ENCODE results near the gene TMEM86B.

DNA sequence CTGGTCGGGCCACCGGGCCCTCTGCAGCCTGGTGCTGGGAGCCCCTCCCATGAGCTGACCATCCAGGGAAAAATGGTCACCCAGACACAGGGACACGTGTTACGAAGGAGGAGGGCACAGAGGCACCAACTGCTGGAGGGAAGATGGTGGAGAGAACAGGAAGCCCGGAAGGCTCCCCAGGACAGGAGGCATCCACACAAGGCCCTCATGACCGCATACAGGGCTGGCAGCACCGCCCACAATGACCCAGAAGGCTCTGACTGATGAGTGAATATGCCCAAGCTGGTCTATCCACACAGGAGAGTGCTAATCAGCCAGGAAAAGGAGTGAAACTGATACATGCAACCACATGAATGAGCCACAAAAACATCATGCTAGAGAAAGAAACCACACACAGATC, 14.0 kb upstream of the TMEM86B start:
- TF ChIP-seq, protein P1, sequence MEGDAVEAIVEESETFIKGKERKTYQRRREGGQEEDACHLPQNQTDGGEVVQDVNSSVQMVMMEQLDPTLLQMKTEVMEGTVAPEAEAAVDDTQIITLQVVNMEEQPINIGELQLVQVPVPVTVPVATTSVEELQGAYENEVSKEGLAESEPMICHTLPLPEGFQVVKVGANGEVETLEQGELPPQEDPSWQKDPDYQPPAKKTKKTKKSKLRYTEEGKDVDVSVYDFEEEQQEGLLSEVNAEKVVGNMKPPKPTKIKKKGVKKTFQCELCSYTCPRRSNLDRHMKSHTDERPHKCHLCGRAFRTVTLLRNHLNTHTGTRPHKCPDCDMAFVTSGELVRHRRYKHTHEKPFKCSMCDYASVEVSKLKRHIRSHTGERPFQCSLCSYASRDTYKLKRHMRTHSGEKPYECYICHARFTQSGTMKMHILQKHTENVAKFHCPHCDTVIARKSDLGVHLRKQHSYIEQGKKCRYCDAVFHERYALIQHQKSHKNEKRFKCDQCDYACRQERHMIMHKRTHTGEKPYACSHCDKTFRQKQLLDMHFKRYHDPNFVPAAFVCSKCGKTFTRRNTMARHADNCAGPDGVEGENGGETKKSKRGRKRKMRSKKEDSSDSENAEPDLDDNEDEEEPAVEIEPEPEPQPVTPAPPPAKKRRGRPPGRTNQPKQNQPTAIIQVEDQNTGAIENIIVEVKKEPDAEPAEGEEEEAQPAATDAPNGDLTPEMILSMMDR (optimal IDR thresholded peaks at IDR 0.05 in 1 of 3, IDR thresholded peaks at IDR 0.05 in 1 of 3, conservative IDR thresholded peaks at IDR 0.05 in 1 of 3; ENCODE audit: extremely low read depth in 1 of 3, insufficient read depth in 2 of 3, low read length in 3 of 3): no peak
- no peak for TF ChIP-seq EZH2 (IDR thresholded peaks at IDR 0.05; ENCODE audit: low read length)
